ENCODE data around the gene BANF2. TPM values are rescaled to one million over a fixed set of nuclear protein-coding genes. Genes with fewer than 3 reads are reported as not detected.

Gene BANF2
- total and polyA plus RNA-seq, 2 of the 13 experiments (the other 11 are each of a cell fraction or from before 2014, with no cell fraction given): 0.35 TPM; not detected in 1

DNA sequence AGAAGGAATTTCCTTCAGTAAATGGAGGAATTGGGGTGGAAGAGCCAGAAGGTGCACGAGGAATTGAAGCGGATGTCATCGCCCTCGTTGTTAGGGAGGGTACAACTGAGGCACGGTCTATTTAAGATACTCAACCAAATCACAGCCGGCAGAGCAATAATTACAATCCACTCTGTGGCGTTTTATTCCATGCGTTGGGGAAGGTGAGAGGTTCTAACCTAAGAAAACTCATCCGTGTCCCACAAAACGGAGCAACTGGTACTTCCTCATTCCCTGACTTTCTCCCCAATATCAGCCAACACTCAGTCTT, 16.9 kb upstream of the BANF2 start (continued):
- TF ChIP-seq PCBP2 (optimal IDR thresholded peaks at IDR 0.05; ENCODE audit: low read depth, low read length, poor library complexity, severe bottlenecking) (no peak), DNMT3B (CRISPR knock-in tag; conservative IDR thresholded peaks at IDR 0.05) (no peak), ZNF781 (CRISPR knock-in tag; IDR thresholded peaks at IDR 0.05; ENCODE audit: borderline replicate concordance, not compliant biosample characterization) (peak; percentile 81), ZNF703 (CRISPR knock-in tag; IDR thresholded peaks at IDR 0.05; ENCODE audit: borderline replicate concordance) (0 out of 2 replicates have a peak, but pooled peaks have one; percentile 76), SP5 (CRISPR knock-in tag; IDR thresholded peaks at IDR 0.05; ENCODE audit: borderline replicate concordance, low read depth) (no peak), ZNF230 (CRISPR knock-in tag; IDR thresholded peaks at IDR 0.05) (no peak), ZNF619 (CRISPR knock-in tag; IDR thresholded peaks at IDR 0.05) (0 out of 2 replicates have a peak, but pooled peaks have one; percentile 3), ZBTB42 (CRISPR knock-in tag; IDR thresholded peaks at IDR 0.05) (0 out of 2 replicates have a peak, but pooled peaks have one; percentile 44), MXI1 (IDR thresholded peaks at IDR 0.05; ENCODE audit: borderline replicate concordance, low read depth, low read length) (no peak), HOXA9 (CRISPR knock-in tag; IDR thresholded peaks at IDR 0.05; ENCODE audit: borderline replicate concordance) (no peak), ZNF557 (CRISPR knock-in tag; IDR thresholded peaks at IDR 0.05) (no peak), ZNF572 (CRISPR knock-in tag; IDR thresholded peaks at IDR 0.05) (no peak), RXRB (CRISPR knock-in tag; IDR thresholded peaks at IDR 0.05; ENCODE audit: borderline replicate concordance) (no peak)
- TF ChIP-seq, protein P1, sequence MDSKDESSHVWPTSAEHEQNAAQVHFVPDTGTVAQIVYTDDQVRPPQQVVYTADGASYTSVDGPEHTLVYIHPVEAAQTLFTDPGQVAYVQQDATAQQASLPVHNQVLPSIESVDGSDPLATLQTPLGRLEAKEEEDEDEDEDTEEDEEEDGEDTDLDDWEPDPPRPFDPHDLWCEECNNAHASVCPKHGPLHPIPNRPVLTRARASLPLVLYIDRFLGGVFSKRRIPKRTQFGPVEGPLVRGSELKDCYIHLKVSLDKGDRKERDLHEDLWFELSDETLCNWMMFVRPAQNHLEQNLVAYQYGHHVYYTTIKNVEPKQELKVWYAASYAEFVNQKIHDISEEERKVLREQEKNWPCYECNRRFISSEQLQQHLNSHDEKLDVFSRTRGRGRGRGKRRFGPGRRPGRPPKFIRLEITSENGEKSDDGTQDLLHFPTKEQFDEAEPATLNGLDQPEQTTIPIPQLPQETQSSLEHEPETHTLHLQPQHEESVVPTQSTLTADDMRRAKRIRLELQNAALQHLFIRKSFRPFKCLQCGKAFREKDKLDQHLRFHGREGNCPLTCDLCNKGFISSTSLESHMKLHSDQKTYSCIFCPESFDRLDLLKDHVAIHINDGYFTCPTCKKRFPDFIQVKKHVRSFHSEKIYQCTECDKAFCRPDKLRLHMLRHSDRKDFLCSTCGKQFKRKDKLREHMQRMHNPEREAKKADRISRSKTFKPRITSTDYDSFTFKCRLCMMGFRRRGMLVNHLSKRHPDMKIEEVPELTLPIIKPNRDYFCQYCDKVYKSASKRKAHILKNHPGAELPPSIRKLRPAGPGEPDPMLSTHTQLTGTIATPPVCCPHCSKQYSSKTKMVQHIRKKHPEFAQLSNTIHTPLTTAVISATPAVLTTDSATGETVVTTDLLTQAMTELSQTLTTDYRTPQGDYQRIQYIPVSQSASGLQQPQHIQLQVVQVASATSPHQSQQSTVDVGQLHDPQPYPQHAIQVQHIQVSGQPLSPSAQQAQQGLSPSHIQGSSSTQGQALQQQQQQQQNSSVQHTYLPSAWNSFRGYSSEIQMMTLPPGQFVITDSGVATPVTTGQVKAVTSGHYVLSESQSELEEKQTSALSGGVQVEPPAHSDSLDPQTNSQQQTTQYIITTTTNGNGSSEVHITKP (CRISPR knock-in tag; IDR thresholded peaks at IDR 0.05; ENCODE audit: low read depth): no peak
- TF ChIP-seq, protein P2, sequence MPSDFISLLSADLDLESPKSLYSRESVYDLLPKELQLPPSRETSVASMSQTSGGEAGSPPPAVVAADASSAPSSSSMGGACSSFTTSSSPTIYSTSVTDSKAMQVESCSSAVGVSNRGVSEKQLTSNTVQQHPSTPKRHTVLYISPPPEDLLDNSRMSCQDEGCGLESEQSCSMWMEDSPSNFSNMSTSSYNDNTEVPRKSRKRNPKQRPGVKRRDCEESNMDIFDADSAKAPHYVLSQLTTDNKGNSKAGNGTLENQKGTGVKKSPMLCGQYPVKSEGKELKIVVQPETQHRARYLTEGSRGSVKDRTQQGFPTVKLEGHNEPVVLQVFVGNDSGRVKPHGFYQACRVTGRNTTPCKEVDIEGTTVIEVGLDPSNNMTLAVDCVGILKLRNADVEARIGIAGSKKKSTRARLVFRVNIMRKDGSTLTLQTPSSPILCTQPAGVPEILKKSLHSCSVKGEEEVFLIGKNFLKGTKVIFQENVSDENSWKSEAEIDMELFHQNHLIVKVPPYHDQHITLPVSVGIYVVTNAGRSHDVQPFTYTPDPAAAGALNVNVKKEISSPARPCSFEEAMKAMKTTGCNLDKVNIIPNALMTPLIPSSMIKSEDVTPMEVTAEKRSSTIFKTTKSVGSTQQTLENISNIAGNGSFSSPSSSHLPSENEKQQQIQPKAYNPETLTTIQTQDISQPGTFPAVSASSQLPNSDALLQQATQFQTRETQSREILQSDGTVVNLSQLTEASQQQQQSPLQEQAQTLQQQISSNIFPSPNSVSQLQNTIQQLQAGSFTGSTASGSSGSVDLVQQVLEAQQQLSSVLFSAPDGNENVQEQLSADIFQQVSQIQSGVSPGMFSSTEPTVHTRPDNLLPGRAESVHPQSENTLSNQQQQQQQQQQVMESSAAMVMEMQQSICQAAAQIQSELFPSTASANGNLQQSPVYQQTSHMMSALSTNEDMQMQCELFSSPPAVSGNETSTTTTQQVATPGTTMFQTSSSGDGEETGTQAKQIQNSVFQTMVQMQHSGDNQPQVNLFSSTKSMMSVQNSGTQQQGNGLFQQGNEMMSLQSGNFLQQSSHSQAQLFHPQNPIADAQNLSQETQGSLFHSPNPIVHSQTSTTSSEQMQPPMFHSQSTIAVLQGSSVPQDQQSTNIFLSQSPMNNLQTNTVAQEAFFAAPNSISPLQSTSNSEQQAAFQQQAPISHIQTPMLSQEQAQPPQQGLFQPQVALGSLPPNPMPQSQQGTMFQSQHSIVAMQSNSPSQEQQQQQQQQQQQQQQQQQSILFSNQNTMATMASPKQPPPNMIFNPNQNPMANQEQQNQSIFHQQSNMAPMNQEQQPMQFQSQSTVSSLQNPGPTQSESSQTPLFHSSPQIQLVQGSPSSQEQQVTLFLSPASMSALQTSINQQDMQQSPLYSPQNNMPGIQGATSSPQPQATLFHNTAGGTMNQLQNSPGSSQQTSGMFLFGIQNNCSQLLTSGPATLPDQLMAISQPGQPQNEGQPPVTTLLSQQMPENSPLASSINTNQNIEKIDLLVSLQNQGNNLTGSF (CRISPR knock-in tag; IDR thresholded peaks at IDR 0.05): no peak
- TF ChIP-seq, protein P3, sequence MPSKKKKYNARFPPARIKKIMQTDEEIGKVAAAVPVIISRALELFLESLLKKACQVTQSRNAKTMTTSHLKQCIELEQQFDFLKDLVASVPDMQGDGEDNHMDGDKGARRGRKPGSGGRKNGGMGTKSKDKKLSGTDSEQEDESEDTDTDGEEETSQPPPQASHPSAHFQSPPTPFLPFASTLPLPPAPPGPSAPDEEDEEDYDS (CRISPR knock-in tag; IDR thresholded peaks at IDR 0.05): no peak

All from HepG2 (cell line).